HT1080 (cell line): ENCODE measurements around the gene ANXA2. TPM values are rescaled to one million over a fixed set of nuclear protein-coding genes. Genes with fewer than 3 reads are reported as not detected.
"Not testable (repeated sequence)": the region's sequence is repeated elsewhere in the genome, so short reads cannot be mapped to it uniquely, and the experiment has no call there.

ENCODE experiments used
- DNase-seq: peaks from one replicate; pipeline ENCODE4 v3.0.0-alpha.2; 2015; ENCODE audit warnings: low read depth
- total RNA-seq: library from RNA; depleted of rRNA; stranded (reverse); fragments of >200 nt; shearing (Covaris generic); gene quantifications from 2 replicates; pipeline ENCODE4 v1.2.3, GENCODE V29; 2014

The ANXA2 gene
- total RNA-seq, 1 experiment from 2014 or later: 3,948 TPM

DNA sequence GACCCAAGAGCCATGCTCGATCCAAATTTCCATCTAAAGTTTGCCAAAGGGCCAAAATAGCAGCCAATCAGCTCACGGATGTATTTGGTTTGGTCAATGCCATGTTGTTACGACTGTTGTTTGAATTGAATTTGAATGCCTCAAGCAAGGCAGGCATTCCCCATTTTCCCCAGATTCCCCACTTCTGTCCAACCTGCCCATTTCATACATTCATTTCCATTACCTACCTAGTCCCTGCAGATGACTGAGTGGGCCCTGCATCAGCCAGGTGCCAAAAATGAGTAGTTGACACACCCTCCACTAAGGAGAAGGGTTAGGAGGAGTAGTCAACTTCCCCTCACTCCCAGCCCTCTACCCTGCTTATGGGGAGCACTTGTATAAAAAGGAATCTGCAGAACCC lies 51.7 kb downstream of the ANXA2 start:
- DNase-seq: no peak

DNA sequence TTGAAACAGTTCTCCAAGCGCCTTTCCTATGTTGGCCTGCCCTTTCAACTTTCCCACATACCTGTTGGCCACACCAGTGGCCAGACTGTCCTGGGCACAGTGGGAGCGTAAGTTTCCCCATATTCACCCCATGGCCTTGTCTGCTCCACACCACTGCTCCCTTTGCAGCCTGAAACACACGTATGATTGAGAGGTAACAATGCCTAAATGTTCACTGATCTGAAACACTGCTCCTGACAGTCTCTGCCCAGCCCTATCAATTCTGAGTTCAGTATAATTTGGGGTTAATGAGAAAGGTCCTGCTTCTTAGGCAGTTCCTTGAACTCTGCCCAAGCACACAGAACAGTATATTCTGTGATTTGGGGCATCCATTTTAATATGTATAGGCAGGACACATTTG lies 52.2 kb downstream of the ANXA2 start:
- no peak for DNase-seq

DNA sequence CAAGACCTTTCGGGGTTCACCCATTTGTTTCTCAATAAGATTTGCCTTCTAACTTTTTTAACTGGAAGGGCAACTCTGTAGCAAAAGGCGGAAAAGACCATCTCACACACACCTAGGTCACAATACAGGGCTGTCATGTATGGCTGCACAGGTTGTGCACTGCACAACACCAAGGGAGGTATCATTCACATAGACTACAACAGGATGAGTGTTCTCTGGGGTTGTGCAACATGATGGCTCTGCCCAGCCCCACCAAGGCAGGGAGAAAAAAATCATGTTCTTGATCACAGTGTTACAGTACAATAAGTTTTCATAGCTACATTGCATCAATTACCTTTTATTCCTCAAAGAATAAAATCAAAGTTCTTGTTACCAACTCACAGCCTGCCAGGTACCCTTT lies 52.8 kb downstream of the ANXA2 start:
- DNase-seq: no peak

DNA sequence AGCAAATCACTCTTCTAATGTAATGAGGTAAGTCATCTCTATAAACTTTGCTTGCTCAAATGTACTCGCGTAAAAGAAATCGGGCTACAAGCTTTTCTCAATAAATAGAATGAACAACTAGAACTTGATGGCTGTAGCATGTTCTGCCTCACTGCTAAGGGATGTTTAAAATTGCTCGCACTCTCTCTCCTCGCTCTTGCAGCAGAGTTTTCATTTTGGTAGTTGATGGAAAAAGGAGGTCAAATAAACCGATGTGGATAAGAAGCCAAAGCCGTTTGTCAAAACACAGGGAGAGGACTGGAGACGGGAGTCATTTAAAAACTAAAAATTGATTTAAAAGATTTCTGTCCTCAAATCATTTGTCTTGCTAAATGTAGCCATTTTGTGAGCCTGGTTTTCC lies 53.3 kb downstream of the ANXA2 start:
- DNase-seq: no peak

DNA sequence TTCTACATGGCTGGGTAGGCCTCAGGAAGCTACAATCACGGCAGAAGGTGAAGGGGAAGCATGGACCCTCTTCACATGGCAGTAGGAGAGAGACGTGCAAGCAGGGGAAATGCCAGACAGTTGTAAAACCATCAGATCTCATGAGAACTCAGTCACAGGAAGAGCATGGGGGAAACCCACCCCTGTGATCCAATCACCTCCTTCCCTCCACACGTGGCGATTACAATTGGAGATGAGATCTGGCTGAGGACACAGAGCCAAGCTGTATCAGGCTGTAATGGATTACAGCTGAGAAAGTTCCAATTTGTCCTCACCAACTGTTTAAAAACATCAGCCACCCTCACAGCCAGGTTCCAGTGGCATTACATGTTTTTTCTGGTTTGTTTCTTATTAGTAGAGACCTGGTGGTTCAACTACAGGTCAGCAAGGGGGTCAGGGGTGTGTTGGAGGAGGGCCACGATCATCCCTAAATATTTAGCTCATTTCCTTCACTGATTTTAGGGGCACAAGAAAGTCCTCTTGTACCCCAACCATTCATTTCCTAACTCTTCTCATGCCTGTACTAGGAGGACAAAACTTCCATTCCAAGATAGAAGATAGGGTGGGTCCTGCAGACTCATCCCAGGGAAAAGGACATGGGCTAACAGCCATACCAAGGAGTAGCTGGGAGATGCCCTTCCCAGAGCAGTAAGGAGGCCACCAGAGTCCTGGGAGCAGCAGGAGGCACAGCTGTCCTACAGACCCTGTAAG lies 54.4 kb downstream of the ANXA2 start:
- no peak for DNase-seq

DNA sequence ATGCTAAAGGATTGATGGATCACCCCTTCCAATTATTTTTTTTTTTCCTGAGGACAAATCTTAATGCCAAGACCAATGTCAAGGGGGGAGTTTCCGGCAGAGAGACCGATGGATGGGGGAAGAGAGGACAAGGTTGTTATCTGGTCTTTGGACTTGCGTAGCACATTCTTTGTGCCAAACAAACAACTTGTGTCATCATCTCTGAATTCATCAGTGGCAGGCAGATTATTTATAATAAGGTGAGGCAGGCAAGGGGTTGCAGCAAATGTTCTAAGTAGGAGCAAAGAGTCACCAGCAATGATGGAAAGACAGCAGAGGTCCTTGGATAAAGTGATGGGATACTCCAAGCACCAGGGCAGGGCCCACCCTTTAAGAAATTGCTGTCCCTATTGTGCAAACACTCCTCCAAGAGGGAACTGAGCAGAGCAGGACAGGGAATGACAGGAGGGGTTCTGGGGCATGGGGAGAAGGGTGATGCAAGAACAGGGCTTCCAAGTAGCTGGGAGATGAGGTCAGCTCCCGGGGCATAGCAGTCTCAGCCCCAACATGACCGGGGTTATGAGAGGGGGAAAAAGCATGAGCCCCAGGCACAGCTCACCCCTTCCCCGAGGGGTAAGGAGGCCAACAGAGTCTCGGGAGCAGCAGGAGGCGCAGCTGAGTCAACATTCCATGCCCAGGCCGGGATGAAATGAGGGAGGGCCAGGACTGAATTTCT lies 57.4 kb downstream of the ANXA2 start:
- no peak for DNase-seq

DNA sequence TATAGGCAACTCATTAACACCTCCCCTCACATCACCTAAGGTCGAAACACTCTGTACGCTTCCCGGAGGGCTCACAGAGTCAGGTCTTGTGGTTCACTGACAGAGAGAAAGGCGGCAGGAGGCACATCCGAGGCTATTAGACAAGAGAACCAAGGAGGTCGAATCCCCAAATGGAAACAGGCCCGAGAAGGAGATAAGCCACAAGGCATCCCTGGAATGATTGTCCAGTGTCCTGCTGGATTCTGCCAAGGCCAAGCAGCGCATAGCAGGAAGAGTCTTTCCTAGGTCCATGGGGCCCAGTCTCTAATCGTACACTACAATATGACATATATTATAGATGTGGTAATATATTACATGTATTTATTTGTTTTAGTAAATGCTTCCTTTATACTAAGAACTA lies 58.5 kb downstream of the ANXA2 start:
- DNase-seq: no peak

DNA sequence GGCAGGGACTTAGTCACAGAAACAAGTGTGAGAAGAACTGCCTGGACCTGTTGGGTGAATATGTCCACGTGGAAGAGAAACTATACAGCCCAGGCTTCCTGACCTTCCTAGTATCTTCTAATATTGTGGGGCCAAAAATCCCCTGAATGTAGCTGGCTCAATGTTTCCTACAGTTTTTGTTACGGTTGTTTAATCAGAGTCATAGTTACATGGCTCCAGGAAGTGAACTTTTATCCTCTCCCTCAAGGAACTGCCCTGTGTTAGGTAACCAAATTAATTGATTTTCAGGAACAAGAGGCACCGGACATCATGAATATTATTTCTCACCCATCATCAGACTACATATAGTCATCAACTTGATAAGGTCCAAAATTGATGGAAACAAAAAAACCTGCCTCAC lies 59.0 kb downstream of the ANXA2 start:
- no peak for DNase-seq

DNA sequence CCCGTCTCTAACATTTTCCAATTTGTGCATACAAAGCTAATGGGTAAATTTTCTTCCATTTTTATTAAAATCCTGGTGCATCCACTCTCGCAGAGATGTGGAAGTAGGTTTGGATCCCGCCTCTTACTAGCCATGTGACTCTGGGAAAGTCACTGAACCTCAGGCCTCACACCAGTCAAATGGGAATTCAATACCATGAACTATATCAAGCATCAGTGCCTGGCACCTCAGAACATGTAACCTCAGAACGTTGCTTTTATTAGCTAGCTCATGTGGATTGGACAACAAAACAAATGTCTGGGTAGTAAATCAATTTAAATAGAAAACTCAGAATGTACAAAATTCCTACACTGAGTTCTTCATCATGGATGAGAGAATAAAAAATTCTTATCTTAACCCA lies 60.7 kb downstream of the ANXA2 start:
- no peak for DNase-seq

DNA sequence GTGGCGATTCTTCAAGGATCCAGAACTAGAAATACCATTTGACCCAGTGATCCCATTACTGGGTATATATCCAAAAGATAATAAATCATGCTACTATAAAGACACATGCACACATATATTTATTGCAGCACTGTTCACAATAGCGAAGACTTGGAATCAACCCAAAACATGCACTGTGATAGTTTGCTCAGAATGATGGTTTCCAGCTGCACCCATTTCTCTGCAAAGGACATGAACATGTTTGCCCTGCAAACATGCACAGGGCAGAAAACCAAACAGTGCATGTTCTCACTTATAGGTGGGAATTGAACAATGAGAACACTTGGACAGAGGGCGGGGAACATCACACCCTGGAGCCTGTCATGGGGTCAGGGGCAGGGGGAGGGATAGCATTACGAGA lies 62.5 kb downstream of the ANXA2 start:
- not testable (repeated sequence) for DNase-seq

DNA sequence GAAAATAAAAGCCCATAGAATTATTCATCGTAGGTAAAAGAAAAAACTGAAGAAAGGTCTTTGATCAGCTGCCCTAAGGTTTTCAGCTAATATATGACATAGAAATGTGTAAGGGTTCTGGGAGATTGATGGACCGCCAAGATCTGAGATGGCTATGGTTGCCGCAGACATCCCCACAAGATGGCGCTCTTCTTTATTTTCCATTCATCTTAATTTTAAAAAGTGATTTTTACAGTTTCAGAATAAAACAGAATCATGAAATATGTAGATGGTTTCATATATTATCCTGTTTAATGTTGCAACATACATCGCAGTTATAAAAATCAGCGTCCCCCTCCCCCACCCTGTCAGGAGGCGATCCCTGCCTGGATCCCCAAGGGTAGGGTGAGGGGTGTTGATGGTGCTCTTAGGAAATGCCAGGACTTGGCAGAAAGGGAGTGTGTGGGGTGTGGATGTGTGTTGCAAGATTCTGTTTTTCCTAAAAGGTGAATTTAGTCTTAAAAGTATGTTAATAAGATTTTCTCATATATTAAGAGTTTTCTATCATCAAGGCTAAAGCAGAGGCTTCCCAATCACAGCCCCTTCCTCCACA lies 68.8 kb downstream of the ANXA2 start:
- DNase-seq: no peak

DNA sequence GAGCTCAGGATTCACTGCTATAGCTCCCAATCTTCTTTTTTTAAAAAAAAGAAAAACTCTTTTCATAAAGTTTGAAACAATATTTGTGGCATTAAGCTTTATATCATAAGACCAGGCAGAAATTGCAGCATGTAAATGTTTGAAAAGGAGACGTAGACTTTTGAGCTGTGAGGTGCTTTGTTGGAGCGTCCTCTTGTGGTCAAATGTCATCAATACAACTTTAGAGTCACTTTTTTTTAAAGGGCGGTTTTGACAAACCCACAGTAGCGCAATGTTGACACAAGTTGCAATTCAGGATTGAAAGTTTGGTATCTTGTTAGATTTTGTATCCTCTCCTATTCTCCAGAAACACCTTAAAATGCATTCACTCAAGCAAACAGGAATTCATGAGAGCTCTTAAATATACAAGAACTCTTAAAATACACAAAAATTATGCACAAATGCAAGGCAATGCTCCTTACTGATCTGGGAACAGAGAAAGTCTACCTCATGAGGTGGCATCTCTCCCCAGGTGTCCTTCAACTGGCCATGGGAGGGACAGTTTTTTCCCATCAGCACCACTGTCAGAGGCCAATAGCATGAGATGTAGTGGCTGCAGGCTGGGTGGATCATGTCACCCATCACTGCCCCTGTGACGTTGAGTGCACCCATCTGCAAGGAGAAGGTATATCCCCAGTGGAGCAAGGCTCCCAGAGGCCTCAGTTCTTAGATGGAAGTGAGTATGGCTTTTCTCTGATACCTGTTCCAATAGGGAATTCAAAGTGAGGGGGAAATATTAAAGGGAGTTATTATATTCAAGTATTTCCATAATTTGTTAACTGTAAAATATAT lies 70.7 kb downstream of the ANXA2 start:
- DNase-seq: peak; percentile 65

DNA sequence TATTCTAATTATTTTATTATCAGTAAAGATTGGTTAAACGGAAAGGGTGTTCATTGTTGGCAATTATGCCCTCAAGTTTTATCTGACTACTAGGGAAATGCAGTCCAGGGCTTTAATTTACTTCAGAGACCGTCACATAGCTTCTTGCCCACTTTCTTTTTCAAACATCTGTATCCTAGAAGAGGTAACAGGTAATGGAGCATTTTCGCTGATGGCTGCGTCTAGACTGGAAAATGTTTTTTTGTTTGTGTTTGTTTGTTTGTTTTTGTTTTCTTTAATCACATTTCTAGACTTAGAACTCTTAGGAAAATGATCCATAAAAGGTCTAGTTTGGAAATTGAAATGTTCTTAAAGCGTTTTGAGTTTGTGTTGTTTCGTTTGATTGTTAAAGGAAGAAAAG lies 71.4 kb downstream of the ANXA2 start:
- no peak for DNase-seq

DNA sequence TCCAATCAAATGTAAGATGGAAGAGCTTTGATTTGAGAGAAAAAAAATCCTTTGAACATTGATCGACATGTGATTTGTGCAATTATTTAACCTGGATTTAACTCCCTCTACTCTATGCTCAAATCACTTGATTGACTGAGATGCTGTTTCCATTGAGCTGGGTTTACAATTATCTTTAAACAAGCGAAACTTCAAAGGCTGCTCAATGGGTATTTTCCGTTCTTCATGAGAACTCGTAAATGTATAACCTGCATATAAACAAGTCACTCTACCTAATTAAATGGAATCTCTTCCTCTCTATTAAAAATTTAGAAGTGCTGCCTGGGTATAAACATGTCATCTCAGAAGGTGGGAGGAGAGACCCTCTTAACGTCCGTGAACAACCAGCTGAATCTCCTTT lies 71.9 kb downstream of the ANXA2 start:
- DNase-seq: no peak

DNA sequence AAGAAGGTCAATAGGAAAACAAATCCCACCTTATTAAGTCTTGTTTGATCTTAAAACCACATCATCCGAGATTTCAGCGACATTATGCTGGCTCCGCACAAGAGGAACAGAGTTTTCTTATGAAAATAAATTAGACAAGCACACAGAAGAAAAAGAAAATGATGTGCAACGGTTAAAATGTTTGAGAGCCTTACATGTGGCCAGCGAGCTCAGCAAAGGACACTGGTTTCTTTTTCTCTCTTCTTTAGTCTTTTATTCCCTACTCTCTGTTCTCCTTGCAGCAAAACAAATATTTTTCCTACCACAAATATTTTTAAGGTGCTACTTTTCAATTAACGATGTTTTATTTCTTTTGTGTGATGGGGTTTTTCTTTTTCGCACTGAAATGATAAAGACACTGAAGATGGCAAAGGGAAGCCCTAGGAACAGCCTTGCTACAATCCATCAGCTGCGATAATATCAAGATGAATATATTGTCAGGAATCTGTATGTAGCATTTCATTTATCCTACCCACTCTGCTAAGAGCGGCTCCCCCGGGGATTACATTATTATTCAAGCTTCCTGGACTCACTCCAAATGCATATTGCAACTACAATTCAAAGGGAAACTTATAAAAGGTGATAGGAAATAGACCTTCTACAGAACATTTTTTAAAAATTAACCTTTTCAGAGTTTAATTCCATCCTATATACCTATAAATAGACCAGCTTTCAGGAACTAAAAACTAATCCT lies 72.9 kb downstream of the ANXA2 start:
- no peak for DNase-seq

DNA sequence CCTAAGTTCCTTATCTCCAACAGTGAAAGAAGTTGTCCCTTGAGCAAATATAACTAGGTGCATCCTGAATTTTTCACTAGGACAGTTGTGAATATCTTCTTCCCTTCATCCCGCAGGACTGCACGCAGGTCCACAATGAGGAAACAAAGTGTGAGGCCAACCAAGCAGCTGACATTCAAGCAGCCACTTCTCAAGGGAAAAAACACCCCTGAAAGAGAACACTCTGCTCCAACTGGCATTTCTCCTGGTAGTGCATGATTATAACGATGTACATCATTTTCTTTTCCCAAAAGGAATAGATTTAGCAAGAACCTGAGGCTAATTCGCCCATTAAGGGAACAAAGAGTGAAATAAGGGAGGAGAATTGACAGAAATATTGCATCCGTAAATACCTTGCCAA lies 74.5 kb downstream of the ANXA2 start:
- no peak for DNase-seq

DNA sequence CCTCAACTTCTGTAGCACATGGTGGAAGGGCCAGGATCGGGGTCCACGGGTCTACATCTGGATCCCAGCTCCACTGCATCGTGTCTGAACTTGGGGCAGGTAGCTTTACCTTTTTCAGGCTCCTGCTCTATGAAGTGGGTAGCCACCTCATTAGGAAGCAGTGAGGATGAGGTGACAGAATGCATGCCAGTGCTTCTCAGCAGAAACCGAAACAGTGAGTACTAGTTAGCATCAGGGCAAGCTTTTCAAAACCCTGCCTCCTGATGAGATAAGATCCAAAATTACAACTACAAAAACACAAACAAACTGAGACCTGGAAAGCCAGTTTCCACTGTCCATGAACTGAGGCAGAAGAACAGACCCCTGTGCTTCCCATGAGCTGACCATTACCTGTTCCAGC lies 77.4 kb downstream of the ANXA2 start:
- no peak for DNase-seq

DNA sequence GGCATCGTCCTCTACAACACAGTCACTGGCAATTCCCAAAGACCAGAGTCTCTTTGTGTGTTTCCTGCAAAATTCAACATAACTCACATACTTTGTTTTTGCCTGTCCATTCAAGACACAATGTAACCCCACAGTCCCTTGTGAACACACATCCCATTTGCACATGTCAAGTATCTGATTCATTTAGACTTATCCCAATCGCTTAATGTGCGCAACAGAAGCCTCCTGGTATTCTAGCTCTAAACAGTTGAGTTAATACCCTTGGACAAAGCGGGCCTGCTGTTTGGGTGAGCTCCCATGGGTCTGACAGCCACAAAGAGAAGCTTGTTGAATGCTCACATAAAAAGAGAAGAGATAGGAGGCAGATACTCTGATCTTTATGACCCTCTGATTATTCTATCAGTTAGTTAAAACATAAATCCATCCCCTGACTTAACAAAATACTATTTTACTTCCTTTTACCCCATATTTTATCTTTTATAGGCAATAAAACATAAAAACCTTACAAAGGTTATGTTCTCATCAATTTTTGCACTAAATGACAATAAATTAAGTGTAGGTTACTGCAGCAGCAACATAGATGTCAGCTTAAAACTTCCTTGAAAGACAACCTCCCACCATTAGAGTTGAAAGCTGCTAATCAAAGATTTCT lies 79.4 kb downstream of the ANXA2 start:
- no peak for DNase-seq

DNA sequence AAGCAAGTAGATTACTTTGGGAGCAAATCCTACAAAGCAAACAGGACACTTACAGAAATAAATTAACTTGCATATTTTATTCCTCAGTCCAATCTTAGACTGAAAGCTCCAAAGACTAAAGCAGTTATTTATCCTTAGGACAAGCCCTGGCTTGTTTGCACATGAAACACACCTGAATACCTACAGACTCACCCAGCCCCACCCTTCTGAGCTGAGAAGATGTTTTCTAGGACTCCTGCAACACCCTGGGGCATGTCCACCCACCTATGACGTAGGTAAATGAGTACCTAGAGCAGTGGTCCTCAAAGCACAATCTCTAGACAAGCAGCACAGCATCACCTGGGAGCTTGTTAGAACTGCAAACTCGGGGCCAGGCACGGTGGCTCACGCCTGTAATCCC lies 80.8 kb downstream of the ANXA2 start:
- DNase-seq: no peak

DNA sequence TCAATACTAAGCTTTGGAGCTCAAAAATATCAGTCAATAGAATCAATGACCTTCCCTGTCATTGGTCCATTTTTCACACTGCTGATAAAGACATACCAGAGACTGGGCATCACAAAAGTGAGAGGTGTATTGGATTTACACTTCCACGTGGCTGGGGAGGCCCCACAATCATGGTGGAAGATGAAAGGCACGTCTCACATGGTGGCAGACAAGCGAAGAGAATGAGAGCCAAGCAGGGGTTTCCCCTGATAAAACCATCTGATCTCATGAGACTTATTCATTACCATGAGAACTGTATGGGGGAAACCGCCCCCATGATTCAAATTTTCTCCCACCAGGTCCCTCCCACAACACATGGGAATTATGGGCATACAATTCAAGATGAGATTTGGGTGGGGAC lies 81.9 kb downstream of the ANXA2 start:
- no peak for DNase-seq

DNA sequence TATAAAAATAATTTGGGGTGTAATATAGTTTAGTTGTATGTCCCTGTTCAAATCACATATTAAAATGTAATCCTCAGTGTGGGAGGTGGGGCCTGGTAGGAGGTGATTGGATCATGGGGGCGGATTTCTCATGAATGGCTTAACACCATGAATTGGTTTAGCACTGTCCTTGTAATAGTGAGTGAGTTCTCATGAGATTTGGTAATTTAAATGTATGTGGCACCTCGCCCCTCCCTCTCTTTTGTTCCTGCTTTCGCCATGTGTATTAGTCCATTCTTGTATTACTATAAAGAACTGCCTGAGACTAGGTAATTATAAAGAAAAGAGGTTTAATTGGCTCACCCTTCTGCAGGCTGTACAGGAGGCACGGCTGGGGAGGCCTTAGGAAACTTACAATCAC lies 83.9 kb downstream of the ANXA2 start:
- no peak for DNase-seq
